Osteoblast (primary cell): ENCODE data around the gene WIZ. TPM values are rescaled to one million over a fixed set of nuclear protein-coding genes. Genes with fewer than 3 reads are reported as not detected.

Experiments
- DNase-seq: peaks from one replicate; pipeline ENCODE4 v3.0.0; 2011; ENCODE audit warnings: low spot score, mixed read lengths; ENCODE audit not compliant: insufficient read length; ENCODE audit errors: missing footprints
- H2AFZ ChIP-seq: 2 replicates; pipeline ENCODE4 v1.6.0; 2011; ENCODE audit warnings: mild to moderate bottlenecking, low read length
- H3K27ac ChIP-seq: 2 replicates; pipeline ENCODE4 v1.5.1; 2011; ENCODE audit warnings: mild to moderate bottlenecking, low read depth, low read length, moderate library complexity
- H3K27me3 ChIP-seq: 2 replicates; pipeline ENCODE4 v1.6.0; 2012; ENCODE audit warnings: mild to moderate bottlenecking, control low read depth, inconsistent platforms, low read length, moderate library complexity; ENCODE audit not compliant: insufficient read depth
- H3K36me3 ChIP-seq: 2 replicates; pipeline ENCODE4 v1.5.1; 2011; ENCODE audit warnings: mild to moderate bottlenecking, low read length, control low read depth, moderate library complexity; ENCODE audit not compliant: insufficient read depth
- H3K4me1 ChIP-seq: 2 replicates; pipeline ENCODE4 v1.5.1; 2011; ENCODE audit warnings: mild to moderate bottlenecking, low read length, control low read depth, moderate library complexity; ENCODE audit not compliant: insufficient read depth
- H3K4me2 ChIP-seq: 2 replicates; pipeline ENCODE4 v1.6.0; 2011; ENCODE audit warnings: mild to moderate bottlenecking, low read length; ENCODE audit not compliant: insufficient read depth
- H3K4me3 ChIP-seq: fragments of 200-600 bp; sonication (generic); 3 replicates; pipeline ENCODE4 v1.5.1; 2012; ENCODE audit warnings: mild to moderate bottlenecking, low read length, inconsistent platforms; ENCODE audit not compliant: insufficient read depth
- H3K79me2 ChIP-seq: 2 replicates; pipeline ENCODE4 v1.6.0; 2012; ENCODE audit warnings: mild to moderate bottlenecking, low read length, control low read depth, inconsistent platforms; ENCODE audit not compliant: insufficient read depth
- H3K9me3 ChIP-seq: 2 replicates; pipeline ENCODE4 v1.5.1; 2011; ENCODE audit warnings: low read depth, low read length, control low read depth
- H4K20me1 ChIP-seq: 2 replicates; pipeline ENCODE4 v1.6.0; 2012; ENCODE audit warnings: mild to moderate bottlenecking, low read length, control low read depth; ENCODE audit not compliant: insufficient read depth
- CTCF ChIP-seq: IDR thresholded peaks from 2 replicates; pipeline ENCODE4 v1.5.1; 2011; ENCODE audit warnings: mild to moderate bottlenecking, low read depth, low read length, moderate library complexity; ENCODE audit errors: extremely low read depth
- total RNA-seq: library from RNA; depleted of rRNA; stranded (reverse); fragments of >200 nt; gene quantifications from 2 replicates; pipeline ENCODE4 v1.2.3, GENCODE V29; 2012

WIZ gene
- total RNA-seq, 1 donor = 9.8 TPM

- no peaks in the 10 kb centered on the region for H4K20me1 ChIP-seq
- H3K4me3 ChIP-seq = no peak overlapping the region
- H2AFZ ChIP-seq = no peak overlapping the region
- no peaks in the 10 kb centered on the region for H3K9me3 ChIP-seq
- H3K36me3 ChIP-seq = no peaks in the 10 kb centered on the region
- H3K27ac ChIP-seq = no peak overlapping the region
- no peak for TF ChIP-seq CTCF
- no peak overlapping the region for H3K4me2 ChIP-seq
- H3K27me3 ChIP-seq = no peaks in the 10 kb centered on the region
- H3K4me1 ChIP-seq = no peaks in the 10 kb centered on the region
- DNase-seq = no peak
- H3K79me2 ChIP-seq = no peaks in the 10 kb centered on the region
Measured at GRCh38 chr19:15441317-15441716, 8.4 kb downstream of the WIZ start.

GRCh38 chr19:15439821-15440641, 9.7 kb downstream of the WIZ start:
- no peak overlapping the region for H2AFZ ChIP-seq
- no peak overlapping the region for H3K27ac ChIP-seq
- no peaks in the 10 kb centered on the region for H3K4me1 ChIP-seq
- H3K9me3 ChIP-seq = no peaks in the 10 kb centered on the region
- no peaks in the 10 kb centered on the region for H3K36me3 ChIP-seq
- no peak for TF ChIP-seq CTCF
- no peaks in the 10 kb centered on the region for H4K20me1 ChIP-seq
- no peaks in the 10 kb centered on the region for H3K79me2 ChIP-seq
- H3K27me3 ChIP-seq = no peaks in the 10 kb centered on the region
- no peak overlapping the region for H3K4me3 ChIP-seq
- no peak overlapping the region for H3K4me2 ChIP-seq
- no peak for DNase-seq

- peak; percentile 50 for DNase-seq
- Histone ChIP-seq H3K4me1 (no peaks in the 10 kb centered on the region), H3K9me3 (no peaks in the 10 kb centered on the region), H3K4me3 (no peak overlapping the region), H3K27me3 (no peaks in the 10 kb centered on the region), H3K79me2 (no peaks in the 10 kb centered on the region), H3K27ac (no peak overlapping the region), H4K20me1 (no peaks in the 10 kb centered on the region), H3K36me3 (no peaks in the 10 kb centered on the region), H3K4me2 (no peak overlapping the region), H2AFZ (no peak overlapping the region)
- TF ChIP-seq CTCF = no peak
Measured at GRCh38 chr19:15439078-15439799, 10.5 kb downstream of the WIZ start.

GRCh38 chr19:15438577-15438976, 11.2 kb downstream of the WIZ start:
- Histone ChIP-seq H3K4me1 (no peaks in the 10 kb centered on the region), H3K4me3 (no peak overlapping the region), H3K27ac (no peak overlapping the region), H3K27me3 (no peaks in the 10 kb centered on the region), H3K79me2 (no peaks in the 10 kb centered on the region), H4K20me1 (no peaks in the 10 kb centered on the region), H3K9me3 (no peaks in the 10 kb centered on the region), H3K4me2 (no peak overlapping the region), H3K36me3 (no peaks in the 10 kb centered on the region), H2AFZ (no peak overlapping the region)
- DNase-seq = peak; percentile 77
- TF ChIP-seq CTCF = no peak
